DMS79 (cell line): ENCODE data around the gene ACBD3.

ENCODE experiments used
- DNase-seq: peaks from one replicate; lab custom pipeline; 2025; lab: John Stamatoyannopoulos, UW

ACBD3 gene

DNA sequence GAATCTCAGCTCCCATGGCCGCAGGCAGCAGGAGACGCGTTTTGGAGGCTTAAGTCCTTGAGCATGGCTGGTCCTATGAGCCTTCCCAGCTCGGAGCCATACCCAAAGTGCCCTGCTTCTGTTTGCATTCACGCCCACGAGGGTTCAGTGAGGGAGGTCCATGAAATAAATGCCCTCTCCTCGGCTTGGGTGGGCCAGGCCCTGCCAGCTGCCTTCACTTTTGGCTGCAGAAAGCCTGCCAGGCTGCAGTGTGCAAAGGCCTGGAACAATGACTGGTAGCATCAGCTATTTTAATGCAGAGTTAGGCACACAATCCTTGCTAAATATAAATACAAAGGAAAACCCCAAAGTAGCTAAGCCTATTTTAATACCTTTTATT lies 74.7 kb downstream of the ACBD3 start:
- DNase-seq, result no peak

DNA sequence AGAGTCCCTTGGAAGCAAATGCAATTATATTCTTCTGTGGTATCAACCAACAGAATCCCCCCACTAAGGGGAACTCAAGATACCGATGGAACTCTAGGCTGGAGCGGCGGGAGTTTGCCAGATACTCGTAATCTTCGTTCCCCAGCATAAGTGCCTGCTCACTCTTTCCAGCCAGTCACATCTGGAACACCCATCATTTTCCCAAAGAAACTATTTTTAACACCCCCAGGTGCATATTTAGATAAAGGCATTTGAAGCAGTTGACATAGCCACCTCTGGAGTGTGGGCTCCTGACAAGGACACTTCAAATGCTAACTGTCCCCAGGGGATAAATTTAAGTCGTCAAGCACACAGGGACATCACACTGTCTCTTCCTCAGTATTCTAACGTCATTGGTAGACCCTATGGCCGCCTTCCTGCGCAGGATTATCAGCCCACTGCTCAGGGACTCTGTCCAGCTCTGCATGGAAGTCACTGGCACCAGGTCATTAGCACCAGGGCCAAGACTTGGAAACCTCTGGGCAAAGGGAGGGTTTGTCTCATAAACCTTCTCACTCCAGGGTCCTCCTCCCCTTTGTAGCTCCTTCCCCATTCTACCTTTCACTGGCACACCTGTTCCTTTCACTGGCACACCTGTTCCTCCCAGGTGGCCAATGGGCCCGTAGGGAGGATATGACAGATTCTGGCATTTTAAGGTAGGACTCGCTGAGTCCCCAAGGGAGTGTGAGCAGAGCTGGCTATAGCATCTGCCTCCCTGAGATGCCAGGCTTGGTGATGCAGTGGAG lies 75.3 kb downstream of the ACBD3 start:
- no peak for DNase-seq

DNA sequence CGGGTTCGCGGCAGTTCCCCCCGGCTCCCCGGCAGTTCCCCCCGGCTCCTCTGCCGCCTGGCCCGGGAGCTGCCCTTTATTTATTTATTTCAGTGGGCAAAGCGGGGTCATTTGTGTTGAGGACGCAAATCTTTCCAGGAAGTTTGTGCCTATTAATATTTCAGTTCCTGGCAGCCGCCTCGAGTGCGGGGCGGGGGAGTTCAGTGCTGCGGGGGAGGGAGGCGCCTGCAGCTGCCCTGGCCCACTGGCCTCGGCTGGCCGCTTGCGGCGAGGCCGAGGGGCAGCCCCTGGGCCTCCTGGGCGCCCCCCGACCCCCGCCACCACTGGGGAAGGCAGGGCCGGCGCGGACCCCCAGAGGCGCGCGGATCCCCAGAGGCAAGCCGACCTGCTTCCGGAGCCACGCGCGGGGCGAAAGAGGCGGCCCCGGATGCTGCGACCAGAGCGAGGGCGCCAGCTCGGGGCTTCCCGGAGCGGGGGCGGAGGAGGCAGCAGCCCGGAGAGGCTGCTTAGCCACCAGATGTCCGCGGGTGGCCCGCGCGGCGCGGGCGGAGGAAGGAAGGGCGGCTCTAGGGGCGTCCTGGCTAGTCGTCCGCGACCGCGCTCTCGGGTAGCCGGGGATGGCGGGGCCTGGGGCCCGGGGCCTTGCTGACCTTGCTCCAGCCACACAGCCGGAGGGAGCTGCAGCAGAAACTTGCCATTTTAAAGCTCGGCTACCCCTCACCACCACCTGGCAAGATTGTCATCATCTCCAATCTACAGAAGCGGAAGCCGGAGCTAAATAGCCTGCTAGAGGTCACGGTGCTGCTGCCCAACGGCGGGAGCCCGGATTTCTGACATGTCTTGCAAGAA lies 76.1 kb downstream of the ACBD3 start:
- peak; percentile 77 for DNase-seq

DNA sequence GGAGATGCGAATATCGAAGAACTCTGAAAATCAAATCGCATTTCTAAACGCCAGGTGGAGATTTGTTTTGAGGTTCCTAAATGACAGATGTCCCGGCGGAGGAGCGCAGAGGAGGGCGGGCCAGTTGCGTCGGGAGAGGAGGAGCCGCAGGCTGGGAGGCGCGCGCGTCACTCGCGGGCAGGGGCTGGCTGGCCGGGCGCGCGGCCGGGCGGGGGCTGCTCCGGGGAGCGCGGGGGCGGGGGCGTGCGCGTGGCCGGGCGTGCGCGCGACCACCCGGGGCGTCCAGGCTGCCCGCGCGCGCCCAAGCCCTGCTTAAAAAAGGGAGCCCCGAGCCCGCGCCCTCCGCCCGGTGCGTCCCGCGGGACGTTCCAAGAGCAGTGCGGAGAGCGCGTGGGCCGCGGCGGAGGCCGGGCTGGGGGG lies 76.7 kb downstream of the ACBD3 start:
- peak; percentile 80 for DNase-seq

DNA sequence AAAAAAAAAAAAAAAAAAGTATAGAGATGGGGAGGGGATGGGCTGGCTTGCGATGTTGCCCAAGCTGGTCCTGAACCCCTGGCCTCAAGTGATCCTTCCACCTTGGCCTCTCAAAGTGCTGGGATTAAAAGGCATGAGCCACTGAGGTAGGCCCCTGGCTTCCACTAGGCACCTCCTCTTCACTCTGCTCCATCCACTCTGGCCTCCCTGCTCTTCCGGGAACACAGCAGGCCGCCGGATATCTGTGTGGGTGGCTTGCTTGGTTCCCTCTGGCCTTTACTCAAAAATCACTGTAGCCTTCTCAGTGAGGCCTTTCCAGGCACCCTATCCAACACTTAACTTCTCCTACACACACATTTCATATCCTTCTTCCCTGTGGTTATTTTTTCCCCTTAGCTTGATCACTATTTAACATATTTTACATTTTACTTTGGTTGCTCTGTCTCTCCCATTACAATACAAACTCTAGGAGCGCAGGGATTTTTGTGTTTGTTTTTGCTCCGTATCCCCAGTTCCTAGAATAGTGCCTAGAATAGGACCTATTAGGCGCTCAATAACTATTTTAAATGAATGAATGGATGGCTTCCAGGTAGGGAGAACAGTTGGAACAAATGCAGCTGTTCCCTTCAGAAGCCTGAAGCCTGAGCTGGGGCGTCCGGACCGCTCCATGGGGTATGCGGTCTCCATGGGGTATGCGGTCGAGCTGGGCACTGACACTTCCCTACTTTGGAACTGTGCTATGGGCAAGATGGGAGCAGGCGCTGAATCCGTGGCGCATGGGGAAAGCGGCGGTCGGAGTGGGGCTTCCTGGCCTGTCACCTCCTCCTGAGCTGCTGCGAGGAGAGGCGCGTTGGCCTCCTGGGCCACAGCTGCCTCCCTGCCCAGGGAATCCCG lies 77.4 kb downstream of the ACBD3 start:
- DNase-seq, result no peak

DNA sequence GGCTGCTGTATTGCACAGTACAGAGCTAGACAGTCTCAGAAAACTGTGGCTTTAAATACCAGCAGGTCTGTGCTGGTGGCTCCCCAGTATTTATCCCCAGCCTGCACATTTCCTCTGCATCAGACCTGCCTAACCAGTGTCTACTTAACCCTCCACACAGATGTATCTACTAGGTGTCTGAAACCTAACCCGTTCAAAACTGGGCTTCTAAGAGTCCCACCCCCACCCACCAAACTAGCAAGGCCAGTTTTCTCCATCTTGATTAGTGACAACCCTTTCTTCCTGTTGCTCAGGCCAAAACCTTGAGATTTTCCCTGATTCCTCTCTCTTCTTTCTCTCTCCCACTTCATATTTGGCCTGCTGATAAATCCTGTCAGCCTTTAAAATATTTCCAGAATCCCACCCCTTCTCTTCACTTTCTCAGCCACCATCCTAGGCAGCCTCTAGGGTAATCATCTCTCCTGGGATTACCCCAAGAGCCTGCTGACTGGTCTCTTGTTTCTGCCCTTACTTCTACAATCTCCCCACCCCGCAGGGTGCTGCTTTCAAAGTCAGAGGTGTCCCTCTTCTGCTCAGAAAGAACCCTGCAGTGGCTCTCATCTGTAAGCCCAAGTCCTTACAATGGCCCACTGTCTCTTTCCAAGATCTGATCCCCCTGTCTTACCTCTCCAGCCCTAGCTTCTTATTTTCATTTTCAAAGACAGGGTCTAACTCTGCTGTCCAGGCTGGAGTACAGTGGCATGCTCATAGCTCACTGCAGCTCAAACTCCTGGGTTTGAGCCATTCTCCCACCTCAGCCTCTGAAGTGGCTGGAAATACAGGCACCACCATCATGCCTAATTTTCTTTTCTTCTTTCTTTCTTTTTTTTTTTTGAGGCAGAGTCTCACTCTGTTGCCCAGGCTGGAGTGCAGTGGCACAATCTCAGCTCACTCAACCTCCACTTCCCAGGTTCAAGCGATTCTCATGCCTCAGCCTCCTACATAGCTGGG lies 78.8 kb downstream of the ACBD3 start:
- no peak for DNase-seq

DNA sequence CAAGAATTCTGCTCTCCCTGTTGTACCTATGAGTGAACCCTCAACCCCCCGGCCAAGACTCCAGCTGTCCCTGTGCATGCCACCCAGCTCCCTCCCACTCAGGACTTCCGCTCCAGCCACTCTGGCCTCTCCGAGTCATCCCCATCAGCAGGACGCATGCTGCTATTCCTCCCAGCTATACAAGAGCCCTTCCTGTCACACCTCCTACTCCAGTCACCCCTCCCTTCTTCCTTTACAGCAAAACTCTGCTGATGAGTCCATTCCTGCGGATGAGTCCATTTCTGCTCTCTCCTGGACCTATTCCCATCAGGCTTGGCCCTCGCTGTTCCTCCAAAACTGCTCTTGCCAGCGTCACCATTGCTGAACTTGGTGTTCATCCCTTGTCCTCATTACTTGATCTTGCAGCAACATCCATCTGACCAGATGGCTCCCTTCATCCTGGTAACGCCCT lies 81.8 kb downstream of the ACBD3 start:
- no peak for DNase-seq

DNA sequence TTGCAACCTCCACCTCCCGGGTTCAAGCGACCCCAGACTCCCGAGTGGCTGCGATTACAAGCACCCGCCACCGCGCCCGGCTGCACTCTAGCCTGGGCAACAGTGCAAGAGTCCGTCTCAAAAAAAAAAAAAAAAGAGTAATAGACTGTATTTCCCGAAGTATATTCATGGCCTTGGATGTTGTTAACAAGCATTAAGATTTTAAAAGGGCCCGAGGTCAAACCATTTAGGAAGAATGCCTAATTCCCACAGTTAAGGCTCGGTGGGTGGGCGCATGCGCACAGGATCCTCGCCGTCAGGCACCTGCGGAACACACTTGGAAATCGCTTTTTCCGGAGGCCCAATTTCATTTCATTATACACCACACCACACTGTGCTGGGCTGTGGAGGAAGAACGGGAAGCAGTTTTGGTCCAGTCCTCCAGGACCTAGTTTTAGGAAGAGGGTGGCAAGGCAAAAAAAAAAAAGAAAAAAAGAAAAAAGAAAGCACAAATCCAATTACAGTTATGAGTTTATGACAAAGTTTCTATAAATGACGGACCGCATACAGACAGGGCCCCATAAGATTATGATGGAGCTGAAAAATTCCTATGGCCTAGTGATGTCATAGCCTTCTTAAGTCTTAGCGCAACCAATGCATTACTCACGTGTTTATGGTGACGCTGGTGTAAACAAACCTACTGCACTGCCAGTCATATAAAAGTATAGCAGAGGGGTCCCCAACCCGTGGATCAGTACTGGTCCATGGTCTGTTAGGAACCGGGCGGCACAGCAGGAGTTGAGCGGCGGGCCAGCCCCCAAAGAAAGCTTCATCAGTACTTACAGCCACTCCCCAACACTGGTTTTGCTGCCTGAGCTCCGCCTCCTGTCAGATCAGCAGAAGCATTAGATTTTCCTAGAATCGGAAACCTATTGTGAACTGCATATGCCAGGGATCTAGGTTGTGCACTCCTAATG lies 85.8 kb downstream of the ACBD3 start:
- DNase-seq, result peak; percentile 15

DNA sequence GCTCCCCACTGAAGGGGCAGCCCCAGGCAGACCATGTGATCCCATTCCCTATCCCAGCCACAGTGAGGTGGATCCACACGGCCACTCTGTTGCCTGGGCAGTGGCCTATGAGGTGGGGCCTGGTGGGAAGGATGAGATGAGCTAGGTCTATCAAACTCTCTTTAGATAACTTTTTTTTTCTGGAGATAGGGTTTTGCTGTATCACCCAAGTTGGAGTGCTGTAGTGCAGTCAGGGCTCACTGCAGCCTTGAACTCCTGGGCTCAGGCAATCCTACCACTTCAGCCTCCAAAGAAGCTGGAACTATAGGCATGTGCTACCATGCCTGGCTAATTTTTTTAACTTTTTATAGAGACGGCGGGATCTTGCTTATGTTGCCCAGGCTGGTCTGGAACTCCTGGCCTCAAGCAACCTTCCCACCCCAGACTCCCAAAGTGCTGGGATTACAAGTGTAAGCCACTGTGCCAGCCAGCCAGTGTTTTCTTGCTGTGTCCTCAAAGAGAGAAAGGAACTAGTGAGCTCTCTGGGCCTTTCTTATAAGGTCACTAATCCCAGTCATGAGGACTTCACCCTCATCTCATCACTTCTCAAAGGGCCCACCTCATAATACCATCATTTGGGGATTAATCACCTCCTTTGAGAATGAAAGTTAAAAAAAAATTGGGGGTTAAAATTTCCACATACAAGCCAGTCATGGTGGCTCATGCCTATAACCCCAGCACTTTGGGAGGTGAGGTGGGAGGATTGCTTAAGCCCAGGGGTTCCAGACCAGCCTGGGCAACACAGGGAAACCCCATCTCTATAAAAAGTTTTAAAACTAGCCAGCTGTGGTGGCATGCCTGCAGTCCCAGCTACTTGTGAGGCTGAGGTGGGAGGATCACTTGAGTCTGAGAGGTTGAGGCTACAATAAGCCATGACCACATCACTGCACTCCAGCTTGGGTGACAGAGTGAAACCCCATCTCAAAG lies 87.4 kb downstream of the ACBD3 start:
- no peak for DNase-seq

DNA sequence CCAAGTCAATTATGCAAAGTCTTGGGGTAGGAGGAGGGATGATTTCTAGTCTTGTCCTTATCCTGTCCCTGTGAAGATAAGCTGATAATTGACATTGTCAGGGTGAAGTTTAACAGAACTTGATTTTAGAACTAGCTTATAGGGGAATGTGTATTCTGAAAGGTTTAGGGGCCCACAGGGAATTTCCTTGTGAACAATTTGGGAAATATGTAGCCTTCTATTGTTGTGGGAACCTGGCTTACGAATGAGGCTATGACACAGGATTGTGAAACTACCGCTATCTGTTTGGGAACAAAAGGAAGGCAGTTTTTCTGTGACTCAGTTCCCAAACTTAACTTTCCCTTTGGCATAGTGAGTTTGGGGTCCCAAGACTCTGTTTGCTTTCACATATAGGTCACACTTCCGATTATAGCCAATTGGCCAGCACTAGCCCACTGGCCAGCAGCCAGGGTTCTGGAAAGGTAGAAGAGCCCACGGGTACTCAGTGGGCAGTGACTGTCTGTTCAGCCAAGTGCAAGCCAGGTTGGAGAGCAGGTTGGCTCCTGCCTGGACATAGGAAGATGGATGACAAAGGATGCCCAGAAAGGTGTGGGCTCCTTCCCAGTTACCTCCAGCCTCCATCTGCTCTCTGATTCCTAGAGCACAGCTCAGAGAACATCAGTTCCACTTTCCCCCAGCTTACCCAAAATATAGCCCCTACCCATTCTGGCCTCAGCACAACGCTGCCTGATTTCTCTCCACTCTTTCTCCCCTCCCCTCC lies 88.5 kb downstream of the ACBD3 start:
- DNase-seq, result no peak

DNA sequence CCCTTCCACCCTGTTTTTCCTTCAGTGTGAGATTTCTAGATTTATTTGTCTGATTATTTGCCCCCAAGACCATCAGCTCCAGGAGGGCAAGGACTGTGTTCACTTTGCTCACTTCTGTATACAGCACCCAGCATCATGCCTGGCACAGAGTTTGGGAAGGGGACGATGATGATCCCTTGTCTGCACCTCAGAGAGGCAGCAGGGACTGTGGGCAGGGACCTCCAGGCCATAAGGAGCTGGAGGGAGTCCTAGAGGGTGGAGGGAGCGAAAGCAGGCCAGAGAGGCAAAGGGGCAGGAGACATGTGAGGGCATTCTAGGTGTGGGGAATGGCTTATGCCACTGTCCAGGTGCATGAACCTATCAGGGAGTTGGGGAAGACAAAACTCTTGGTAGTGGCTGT lies 91.3 kb downstream of the ACBD3 start:
- DNase-seq, result no peak
